CD8-positive, alpha-beta T cell (primary cell): Measurements from ENCODE around the gene SYNC. TPM values are rescaled to one million over a fixed set of nuclear protein-coding genes. Genes with fewer than 3 reads are reported as not detected.

Experiments
- total RNA-seq, 46 experiments: library from RNA in 2 of 46; stranded (reverse) in 2 of 46; gene quantifications; one replicate each; pipeline ENCODE4 v1.2.3 and lab custom pipeline; 2021 to 2026

The SYNC gene
- total RNA-seq, 2 experiments from 2014 or later, result not detected

Other genes with a start within 250 kb of the SYNC start
- not detected for gene ZBTB8B, start 237.7 kb downstream of the SYNC start, total RNA-seq
- not detected for gene ZBTB8A, start 163.3 kb downstream of the SYNC start, total RNA-seq
- 10 to 100 TPM; 25.9 to 26.8 TPM for gene ZBTB8OS, start 52.2 kb downstream of the SYNC start, total RNA-seq
- gene RBBP4, start 51.6 kb downstream of the SYNC start, total RNA-seq, result 100 to 1,000 TPM; 109 to 121 TPM
- gene YARS1, start 114.6 kb upstream of the SYNC start, total RNA-seq, result 100 to 1,000 TPM; 105 to 114 TPM
- gene S100PBP, start 114.9 kb upstream of the SYNC start, total RNA-seq, result 10 to 100 TPM; 21.2 to 26.6 TPM
- gene FNDC5, start 168.1 kb upstream of the SYNC start, total RNA-seq, result not detected
- gene HPCA, start 183.7 kb upstream of the SYNC start, total RNA-seq, result not detected
- not detected for gene TMEM54, start 198.6 kb upstream of the SYNC start, total RNA-seq